NCI-H1092 treated with DMSO at 0.1 percent for 48 hours (cell line): ENCODE results near the gene EIF3C.
"Not testable (repeated sequence)": the region's sequence is repeated elsewhere in the genome, so short reads cannot be mapped to it uniquely, and the experiment has no call there.

ENCODE experiments used
- DNase-seq: peaks from one replicate; lab custom pipeline; 2025; lab: John Stamatoyannopoulos, UW

The EIF3C gene

DNA sequence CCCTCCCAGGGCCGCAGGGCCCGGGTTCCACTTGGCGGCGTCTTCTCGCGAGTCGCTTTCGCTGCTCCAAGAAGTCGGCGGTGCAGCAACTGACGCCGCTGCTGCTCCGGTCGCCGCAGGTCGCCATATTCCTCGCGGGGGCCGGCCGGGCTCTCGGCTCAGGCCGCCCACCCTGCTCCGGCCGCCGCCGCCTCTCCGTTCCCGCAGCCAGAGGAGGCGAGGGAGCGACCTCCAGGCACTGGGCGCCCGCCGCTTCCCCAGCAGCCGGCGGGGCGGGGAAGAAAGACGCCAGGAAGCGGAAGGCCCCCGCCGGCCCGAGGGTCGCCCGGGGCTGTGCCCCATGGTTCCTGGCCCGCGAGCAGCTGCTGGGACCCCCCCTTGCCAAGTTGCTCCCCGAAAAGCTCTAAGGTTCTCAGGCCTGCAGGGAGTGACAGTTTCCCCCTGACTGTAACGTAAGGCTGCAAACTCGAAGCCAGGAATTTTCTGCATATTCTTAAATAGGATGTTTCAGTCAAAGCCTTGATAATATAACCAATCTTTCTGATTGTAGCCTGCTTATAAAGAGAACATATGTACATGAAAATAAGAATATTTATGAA is 39.3 kb downstream of the EIF3C start:
- DNase-seq: not testable (repeated sequence)

DNA sequence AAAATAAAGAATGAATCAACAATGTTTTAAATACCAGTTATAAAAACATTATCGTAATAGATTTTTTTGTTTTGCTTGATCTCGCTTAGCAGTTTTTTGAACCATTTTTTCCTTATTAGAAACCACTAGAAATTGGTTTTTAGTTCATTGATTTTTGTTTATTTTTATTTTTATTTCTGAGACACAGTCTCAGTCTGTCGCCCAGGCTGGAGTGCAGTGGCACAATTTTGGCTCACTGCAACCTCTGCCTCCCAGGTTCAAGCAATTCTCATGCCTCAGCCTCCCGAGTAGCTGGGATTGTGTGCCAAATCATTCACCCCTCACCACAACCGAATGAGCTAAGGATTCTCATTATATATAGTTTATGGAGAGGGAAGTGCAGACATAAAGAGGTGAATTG is 40.2 kb downstream of the EIF3C start, which contains the start of gene NPIPB9:
NPIPB9 (plus strand) TSS at position 301 of the 400 bp plus-strand sequence.
- DNase-seq: not testable (repeated sequence)

DNA sequence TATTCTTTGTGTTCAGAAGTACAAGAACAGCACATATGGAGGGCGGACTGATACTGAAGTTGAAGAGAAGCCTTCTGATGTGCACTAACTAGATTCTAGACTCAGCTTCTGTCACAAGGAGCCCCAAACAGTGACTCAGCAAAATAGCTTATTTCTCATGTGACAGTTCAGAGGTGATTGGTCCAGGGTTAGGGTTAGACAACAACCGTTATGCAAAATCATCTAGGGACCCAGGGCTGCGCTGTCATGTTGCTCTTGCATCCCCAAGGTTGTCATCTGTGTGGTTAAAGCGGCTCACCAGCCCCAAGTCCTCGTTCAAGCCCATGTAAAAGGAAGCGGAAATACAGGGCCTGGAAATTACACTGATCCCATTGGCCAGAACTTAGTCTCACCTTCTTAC is 70.4 kb downstream of the EIF3C start:
- DNase-seq: not testable (repeated sequence)

DNA sequence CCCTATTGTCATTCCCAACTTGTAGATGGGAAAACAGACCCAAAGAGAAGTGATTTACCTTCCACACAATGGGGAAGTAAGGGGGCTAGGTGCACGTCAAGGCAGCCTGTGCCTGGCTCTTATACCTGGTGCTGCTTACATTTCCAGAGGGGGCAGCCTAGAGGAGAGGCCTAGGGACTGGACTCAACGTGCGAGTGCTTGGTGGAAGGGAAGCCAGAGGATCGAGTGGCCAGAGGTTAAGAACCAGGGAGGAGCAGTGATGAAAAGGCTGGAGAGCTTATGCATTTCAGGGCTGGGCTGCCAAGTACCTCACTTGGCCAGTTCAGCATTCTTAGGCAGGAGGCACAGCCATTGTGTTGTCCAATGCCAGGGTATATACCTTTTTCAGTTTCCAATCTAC is 71.1 kb downstream of the EIF3C start:
- DNase-seq: not testable (repeated sequence)
